Adipocyte (in vitro differentiated cells): Measurements from ENCODE around the gene SNU13.
"Not testable (repeated sequence)": the region's sequence is repeated elsewhere in the genome, so short reads cannot be mapped to it uniquely, and the experiment has no call there.

ENCODE experiments used
- DNase-seq: peaks from one replicate; pipeline ENCODE4 v3.0.0-alpha.2; 2015; ENCODE audit warnings: low read depth
- H3K27me3 ChIP-seq: replicated peaks from 2 replicates; pipeline ENCODE4 v1.7.0; 2013; ENCODE audit warnings: mild to moderate bottlenecking, low read length, moderate library complexity; ENCODE audit not compliant: control insufficient read depth, insufficient read depth
- H3K36me3 ChIP-seq: 2 replicates; pipeline ENCODE4 v1.7.0; 2013; ENCODE audit warnings: low read length, mild to moderate bottlenecking, moderate library complexity; ENCODE audit not compliant: control insufficient read depth, insufficient read depth, severe bottlenecking
- H3K4me1 ChIP-seq: 2 replicates; pipeline ENCODE4 v1.7.0; 2013; ENCODE audit warnings: mild to moderate bottlenecking, low read length, moderate library complexity; ENCODE audit not compliant: control insufficient read depth, insufficient read depth
- H3K4me3 ChIP-seq: 2 replicates; pipeline ENCODE4 v1.7.0; 2013; ENCODE audit warnings: mild to moderate bottlenecking, low read length, moderate library complexity
- H3K9ac ChIP-seq: 2 replicates; pipeline ENCODE4 v1.7.0; 2013; ENCODE audit warnings: mild to moderate bottlenecking, low read length, moderate library complexity
- H3K9me3 ChIP-seq: 2 replicates; pipeline ENCODE4 v1.7.0; 2013; ENCODE audit warnings: mild to moderate bottlenecking, low read length, moderate library complexity; ENCODE audit not compliant: control insufficient read depth

The SNU13 gene

GRCh38 chr22:41688365-41689211 is at the start of gene SNU13:
SNU13 (minus strand) TSS chr22:41688867; CDS start chr22:41688796, 71 bp downstream.
- Histone ChIP-seq H3K4me3 (peak within 1 kb of the TSS; percentile 90), H3K36me3 (peaks cover 6% of the 10 kb centered on the region)
- peak; percentile 98 for DNase-seq

GRCh38 chr22:41733241-41733640 is 44.6 kb upstream of the SNU13 start:
- H3K4me1 ChIP-seq, H3K9ac ChIP-seq, H3K9me3 ChIP-seq, H3K36me3 ChIP-seq, H3K27me3 ChIP-seq, H3K4me3 ChIP-seq, DNase-seq: not testable (repeated sequence)

More at GRCh38 chr22:41688365-41689211, at the start of gene SNU13:
- peaks cover 5% of the 10 kb centered on the region for H3K4me1 ChIP-seq
- H3K9me3 ChIP-seq: no peaks in the 10 kb centered on the region
- no peaks in the 10 kb centered on the region for H3K27me3 ChIP-seq
- H3K9ac ChIP-seq: peak within 1 kb of the TSS; percentile 95

- no peaks in the 10 kb centered on the region for H3K36me3 ChIP-seq
Observed at GRCh38 chr22:41732096-41732772, 43.6 kb upstream of the SNU13 start.

GRCh38 chr22:41731609-41732008 is 42.9 kb upstream of the SNU13 start:
- Histone ChIP-seq H3K9ac (no peak overlapping the region), H3K9me3 (no peaks in the 10 kb centered on the region), H3K36me3 (no peaks in the 10 kb centered on the region), H3K4me3 (no peak overlapping the region), H3K4me1 (no peaks in the 10 kb centered on the region), H3K27me3 (peaks cover 3% of the 10 kb centered on the region)
- no peak for DNase-seq

More at GRCh38 chr22:41732096-41732772, 43.6 kb upstream of the SNU13 start:
- no peak overlapping the region for H3K4me3 ChIP-seq
- H3K4me1 ChIP-seq: no peaks in the 10 kb centered on the region
- H3K9ac ChIP-seq: no peak overlapping the region
- no peak for DNase-seq
- no peaks in the 10 kb centered on the region for H3K9me3 ChIP-seq
- peaks cover 3% of the 10 kb centered on the region for H3K27me3 ChIP-seq

GRCh38 chr22:41725510-41726110 is 36.9 kb upstream of the SNU13 start:
- DNase-seq: no peak
- no peaks in the 10 kb centered on the region for H3K36me3 ChIP-seq
- no peaks in the 10 kb centered on the region for H3K4me1 ChIP-seq
- no peak overlapping the region for H3K4me3 ChIP-seq
- H3K27me3 ChIP-seq: peaks cover 3% of the 10 kb centered on the region
- H3K9ac ChIP-seq: no peak overlapping the region
- H3K9me3 ChIP-seq: no peaks in the 10 kb centered on the region

- no peak overlapping the region for H3K9ac ChIP-seq
- H3K9me3 ChIP-seq: no peaks in the 10 kb centered on the region
- H3K27me3 ChIP-seq: peaks cover 8% of the 10 kb centered on the region
- no peaks in the 10 kb centered on the region for H3K36me3 ChIP-seq
- H3K4me3 ChIP-seq: no peak overlapping the region
- H3K4me1 ChIP-seq: no peaks in the 10 kb centered on the region
- DNase-seq: no peak
Observed at GRCh38 chr22:41722496-41722895, 33.8 kb upstream of the SNU13 start.

GRCh38 chr22:41713004-41713403 is 24.3 kb upstream of the SNU13 start:
- Histone ChIP-seq H3K9ac (no peak overlapping the region), H3K4me1 (peaks cover 3% of the 10 kb centered on the region), H3K27me3 (peaks cover 8% of the 10 kb centered on the region), H3K36me3 (no peaks in the 10 kb centered on the region), H3K9me3 (no peaks in the 10 kb centered on the region), H3K4me3 (no peak overlapping the region)
- no peak for DNase-seq

GRCh38 chr22:41709341-41709740 is 20.7 kb upstream of the SNU13 start:
- H3K4me3 ChIP-seq: no peak overlapping the region
- H3K27me3 ChIP-seq: peaks cover 4% of the 10 kb centered on the region
- no peak for DNase-seq
- H3K9ac ChIP-seq: no peak overlapping the region
- no peaks in the 10 kb centered on the region for H3K9me3 ChIP-seq
- H3K36me3 ChIP-seq: no peaks in the 10 kb centered on the region
- no peaks in the 10 kb centered on the region for H3K4me1 ChIP-seq

- Histone ChIP-seq H3K27me3 (peaks cover 5% of the 10 kb centered on the region), H3K36me3 (no peaks in the 10 kb centered on the region), H3K4me1 (peaks cover under 1% of the 10 kb centered on the region), H3K4me3 (no peak overlapping the region), H3K9me3 (no peaks in the 10 kb centered on the region), H3K9ac (no peak overlapping the region)
- no peak for DNase-seq
Observed at GRCh38 chr22:41702763-41703162, 14.1 kb upstream of the SNU13 start.

GRCh38 chr22:41700108-41700364 is 11.4 kb upstream of the SNU13 start:
- DNase-seq: no peak
- Histone ChIP-seq H3K9ac (no peak overlapping the region), H3K36me3 (no peaks in the 10 kb centered on the region), H3K27me3 (peaks cover 5% of the 10 kb centered on the region), H3K9me3 (no peaks in the 10 kb centered on the region), H3K4me1 (peaks cover 12% of the 10 kb centered on the region), H3K4me3 (no peak overlapping the region)

GRCh38 chr22:41699264-41700107 is 10.8 kb upstream of the SNU13 start, which contains the start of gene MEI1:
MEI1 (plus strand) TSS chr22:41699503; CDS start chr22:41699539, 36 bp downstream.
- H3K4me3 ChIP-seq: peak within 1 kb of the TSS; percentile 39
- DNase-seq: peak; percentile 21
- H3K9me3 ChIP-seq: no peaks in the 10 kb centered on the region
- peaks cover 12% of the 10 kb centered on the region for H3K4me1 ChIP-seq
- H3K27me3 ChIP-seq: peaks cover 5% of the 10 kb centered on the region
- H3K36me3 ChIP-seq: peaks cover under 1% of the 10 kb centered on the region
- peak within 1 kb of the TSS; percentile 37 for H3K9ac ChIP-seq
